Suprapubic skin (tissue), 4 donors: ENCODE data around the gene CD99L2.
"Not testable (repeated sequence)": the region's sequence is repeated elsewhere in the genome, so short reads cannot be mapped to it uniquely, and the experiment has no call there.

ENCODE experiments used
- EP300 ChIP-seq: sonication (generic); formaldehyde crosslinking; IDR thresholded peaks from one replicate; pipeline ENCODE4 v1.6.1; 2017; ENCODE audit warnings: antibody characterized with exemption
- POLR2A ChIP-seq, 2 donors: fragments of 450-650 bp; IDR thresholded peaks; one replicate each; pipeline ENCODE4 v1.6.1; 2017; ENCODE audit warnings: antibody characterized with exemption in 2 of 2, mild to moderate bottlenecking in 2 of 2, moderate library complexity in 2 of 2
- POLR2AphosphoS5 ChIP-seq, 3 donors: sonication (generic); formaldehyde crosslinking; IDR thresholded peaks; one replicate each; pipeline ENCODE4 v1.6.1; 2017; ENCODE audit warnings: antibody characterized with exemption in 3 of 3
- TF ChIP-seq, protein P1 (sequence below), 2 donors: fragments of 200-600 bp in 1 of 2; fragments of 450-650 bp in 1 of 2; sonication (generic) in 1 of 2; IDR thresholded peaks; one replicate each; pipeline ENCODE4 v1.5.1; 2016 to 2019; ENCODE audit warnings: antibody characterized with exemption in 2 of 2, mild to moderate bottlenecking in 1 of 2, moderate library complexity in 1 of 2

- TF ChIP-seq, protein P1, sequence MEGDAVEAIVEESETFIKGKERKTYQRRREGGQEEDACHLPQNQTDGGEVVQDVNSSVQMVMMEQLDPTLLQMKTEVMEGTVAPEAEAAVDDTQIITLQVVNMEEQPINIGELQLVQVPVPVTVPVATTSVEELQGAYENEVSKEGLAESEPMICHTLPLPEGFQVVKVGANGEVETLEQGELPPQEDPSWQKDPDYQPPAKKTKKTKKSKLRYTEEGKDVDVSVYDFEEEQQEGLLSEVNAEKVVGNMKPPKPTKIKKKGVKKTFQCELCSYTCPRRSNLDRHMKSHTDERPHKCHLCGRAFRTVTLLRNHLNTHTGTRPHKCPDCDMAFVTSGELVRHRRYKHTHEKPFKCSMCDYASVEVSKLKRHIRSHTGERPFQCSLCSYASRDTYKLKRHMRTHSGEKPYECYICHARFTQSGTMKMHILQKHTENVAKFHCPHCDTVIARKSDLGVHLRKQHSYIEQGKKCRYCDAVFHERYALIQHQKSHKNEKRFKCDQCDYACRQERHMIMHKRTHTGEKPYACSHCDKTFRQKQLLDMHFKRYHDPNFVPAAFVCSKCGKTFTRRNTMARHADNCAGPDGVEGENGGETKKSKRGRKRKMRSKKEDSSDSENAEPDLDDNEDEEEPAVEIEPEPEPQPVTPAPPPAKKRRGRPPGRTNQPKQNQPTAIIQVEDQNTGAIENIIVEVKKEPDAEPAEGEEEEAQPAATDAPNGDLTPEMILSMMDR (IDR thresholded peaks at IDR 0.05), result not testable (repeated sequence)
- TF ChIP-seq POLR2A (IDR thresholded peaks at IDR 0.05); POLR2AphosphoS5 (IDR thresholded peaks at IDR 0.05); EP300: not testable (repeated sequence)
Observed at GRCh38 chrX:150887268-150887667, 11.2 kb downstream of the CD99L2 start.
